ENCODE measurements around the gene ALMS1.
"Not testable (repeated sequence)": the region's sequence is repeated elsewhere in the genome, so short reads cannot be mapped to it uniquely, and the experiment has no call there.

ALMS1 gene

GRCh38 chr2:73488079-73488478, 102.4 kb downstream of the ALMS1 start:
- in situ Hi-C loops (cut with MboI; ENCODE audit: low sequenced_read_pairs, unreplicated experiment), result no loop called here
- no peak for DNase-seq (ENCODE audit: low spot score)
- no peak for TF ChIP-seq CTCF (IDR thresholded peaks at IDR 0.05; ENCODE audit: borderline replicate concordance, control extremely low read depth, extremely low read depth, insufficient read depth, missing control alignments)

GRCh38 chr2:73489053-73489452, 103.4 kb downstream of the ALMS1 start:
- DNase-seq (ENCODE audit: low spot score), result peak; percentile 52
- TF ChIP-seq CTCF (IDR thresholded peaks at IDR 0.05; ENCODE audit: borderline replicate concordance, control extremely low read depth, extremely low read depth, insufficient read depth, missing control alignments), result no peak
- in situ Hi-C loops (cut with MboI; ENCODE audit: low sequenced_read_pairs, unreplicated experiment), result no loop called here

GRCh38 chr2:73494031-73494430, 108.4 kb downstream of the ALMS1 start:
- DNase-seq (ENCODE audit: low spot score), result no peak
- no peak for TF ChIP-seq CTCF (IDR thresholded peaks at IDR 0.05; ENCODE audit: borderline replicate concordance, control extremely low read depth, extremely low read depth, insufficient read depth, missing control alignments)
- in situ Hi-C loops (cut with MboI; ENCODE audit: low sequenced_read_pairs, unreplicated experiment), result no loop called here

GRCh38 chr2:73503992-73504570, 118.4 kb downstream of the ALMS1 start:
- DNase-seq (ENCODE audit: low spot score), result no peak
- no peak for TF ChIP-seq CTCF (IDR thresholded peaks at IDR 0.05; ENCODE audit: borderline replicate concordance, control extremely low read depth, extremely low read depth, insufficient read depth, missing control alignments)
- in situ Hi-C loops (cut with MboI; ENCODE audit: low sequenced_read_pairs, unreplicated experiment), result no loop called here

GRCh38 chr2:73504850-73505249, 119.2 kb downstream of the ALMS1 start:
- in situ Hi-C loops (cut with MboI; ENCODE audit: low sequenced_read_pairs, unreplicated experiment); DNase-seq (ENCODE audit: low spot score): not testable (repeated sequence)

GRCh38 chr2:73510470-73510869, 124.8 kb downstream of the ALMS1 start:
- DNase-seq (ENCODE audit: low spot score); in situ Hi-C loops (cut with MboI; ENCODE audit: low sequenced_read_pairs, unreplicated experiment): not testable (repeated sequence)

- in situ Hi-C loops (cut with MboI; ENCODE audit: low sequenced_read_pairs, unreplicated experiment), result no loop called here
- TF ChIP-seq CTCF (IDR thresholded peaks at IDR 0.05; ENCODE audit: borderline replicate concordance, control extremely low read depth, extremely low read depth, insufficient read depth, missing control alignments), result no peak
- DNase-seq (ENCODE audit: low spot score), result no peak
These were observed 130.4 kb downstream of the ALMS1 start for GRCh38 chr2:73516033-73516432.

GRCh38 chr2:73528688-73529087, 143.1 kb downstream of the ALMS1 start:
- no peak for DNase-seq (ENCODE audit: low spot score)
- no peak for TF ChIP-seq CTCF (IDR thresholded peaks at IDR 0.05; ENCODE audit: borderline replicate concordance, control extremely low read depth, extremely low read depth, insufficient read depth, missing control alignments)
- in situ Hi-C loops (cut with MboI; ENCODE audit: low sequenced_read_pairs, unreplicated experiment), result no loop called here

- DNase-seq (ENCODE audit: low spot score); in situ Hi-C loops (cut with MboI; ENCODE audit: low sequenced_read_pairs, unreplicated experiment): not testable (repeated sequence)
These were observed 145.1 kb downstream of the ALMS1 start for GRCh38 chr2:73530773-73531172.
